K562 (cell line): ENCODE measurements around the gene SEPTIN12. TPM values are rescaled to one million over a fixed set of nuclear protein-coding genes. Genes with fewer than 3 reads are reported as not detected.

Source experiments
- ATAC-seq: fragments of 200-7000 bp; cut with Tn5 transposase; 3 replicates; pipeline ENCODE4 v1.9.1; 2020; ENCODE audit warnings: moderate library complexity
- BruUV-seq: library from RNA; stranded (reverse); fragments of 400-500 nt; replicated peaks from 2 replicates; lab custom pipeline; 2021; lab: Mats Ljungman, UMichigan
- CTCF ChIA-PET: fragments of 300-600 bp; formaldehyde crosslinking; extraction: SDS; loops from one replicate; lab custom pipeline; 2021; ENCODE audit warnings: low intra/inter-chr PET ratio; lab: Yijun Ruan, JAX
- POLR2A ChIA-PET: fragments of 300-600, 350-650 bp; sonication (Branson Sonifier 250); formaldehyde crosslinking; extraction: SDS; loops from one replicate; lab custom pipeline; 2021; ENCODE audit warnings: antibody characterized with exemption, inconsistent platforms; lab: Yijun Ruan, JAX
- DNase-seq, 4 experiments: peaks; one replicate each; pipeline versions ENCODE4 v3.0.0 to v3.0.0-alpha.2; 2011 to 2018; ENCODE audit warnings: low spot score in 3 of 4, mixed read lengths in 3 of 4; ENCODE audit errors: extremely low read depth in 1 of 4
- FAIRE-seq: peaks from 2 replicates; lab custom pipeline; 2011; peaks lifted over from hg19 to GRCh38; lab: Jason Lieb, UNC
- H2AFZ ChIP-seq: 2 replicates; pipeline ENCODE4 v1.6.0; 2011; ENCODE audit warnings: low read depth, low read length, control low read depth, inconsistent platforms
- H3K27ac ChIP-seq: fragments of 200-600 bp; 3 replicates; pipeline ENCODE4 v1.8.0; 2011; ENCODE audit warnings: low read depth, mild to moderate bottlenecking, control low read depth, inconsistent platforms, low read length, moderate library complexity, mixed read lengths; ENCODE audit errors: extremely low read depth
- H3K27me3 ChIP-seq, 2 experiments: fragments of 300-600 bp in 1 of 2; 2 replicates in 1 of 2; 3 replicates in 1 of 2; pipeline versions ENCODE4 v1.6.0 to v1.8.0; 2011; ENCODE audit warnings: inconsistent platforms in 2 of 2, low read length in 2 of 2, mild to moderate bottlenecking in 1 of 2, mixed read lengths in 1 of 2, moderate library complexity in 1 of 2; ENCODE audit not compliant: control insufficient read depth in 2 of 2, insufficient read depth in 2 of 2
- H3K36me3 ChIP-seq: fragments of 300-600 bp; 3 replicates; pipeline ENCODE4 v1.8.0; 2011; ENCODE audit warnings: mild to moderate bottlenecking, low read length, inconsistent platforms; ENCODE audit not compliant: control insufficient read depth, insufficient read depth
- H3K4me1 ChIP-seq, 2 experiments: fragments of 200-600 bp in 1 of 2; replicated peaks in 1 of 2; 2 replicates in 1 of 2; 3 replicates in 1 of 2; pipeline versions ENCODE4 v1.5.1 to v1.8.0; 2011; ENCODE audit warnings: inconsistent platforms in 2 of 2, low read length in 2 of 2, mild to moderate bottlenecking in 1 of 2, mixed read lengths in 1 of 2, moderate library complexity in 1 of 2; ENCODE audit not compliant: control insufficient read depth in 2 of 2, insufficient read depth in 2 of 2
- H3K4me2 ChIP-seq: 2 replicates; pipeline ENCODE4 v1.6.1; 2011; ENCODE audit warnings: low read length, control low read depth, inconsistent platforms, mixed read lengths; ENCODE audit not compliant: insufficient read depth
- H3K4me3 ChIP-seq: fragments of 200-600 bp; sonication (generic), shearing (Covaris generic); 2 replicates; pipeline ENCODE4 v1.5.1; 2016; ENCODE audit warnings: control low read depth, inconsistent platforms
- H3K79me2 ChIP-seq: fragments of 200-600 bp; 3 replicates; pipeline ENCODE4 v1.8.0; 2011; ENCODE audit warnings: low read length, inconsistent platforms; ENCODE audit not compliant: control insufficient read depth, insufficient read depth
- H3K9ac ChIP-seq, 2 experiments: 2 replicates each; pipeline versions ENCODE4 v1.6.0 to v1.6.1; 2011; ENCODE audit warnings: low read depth in 2 of 2, low read length in 2 of 2, control low read depth in 1 of 2, inconsistent platforms in 1 of 2, mild to moderate bottlenecking in 1 of 2, mixed read lengths in 1 of 2; ENCODE audit not compliant: insufficient read depth in 1 of 2
- H3K9me1 ChIP-seq: one replicate; pipeline ENCODE4 v1.6.0; 2011; ENCODE audit warnings: inconsistent platforms, mild to moderate bottlenecking, low read length, moderate library complexity; ENCODE audit not compliant: control insufficient read depth, insufficient read depth
- H3K9me3 ChIP-seq: replicated peaks from 2 replicates; pipeline ENCODE4 v1.5.1; 2011; ENCODE audit warnings: low read depth, low read length, inconsistent platforms; ENCODE audit not compliant: control insufficient read depth, insufficient read depth
- H4K20me1 ChIP-seq: replicated peaks from 2 replicates; pipeline ENCODE4 v1.6.1; 2011; ENCODE audit warnings: low read length, inconsistent platforms, mixed read lengths; ENCODE audit not compliant: control insufficient read depth, insufficient read depth
- ARID1B ChIP-seq: fragments of 450-650 bp; IDR thresholded peaks from 2 replicates; pipeline ENCODE4 v1.6.1; 2016; ENCODE audit warnings: antibody characterized with exemption, mild to moderate bottlenecking, inconsistent platforms
- DLX4 ChIP-seq: fragments of 250-450 bp; sonication (Bioruptor Pico); IDR thresholded peaks from 2 replicates; pipeline ENCODE4 v1.6.1; 2021; ENCODE audit warnings: mild to moderate bottlenecking
- LCOR ChIP-seq: sonication (generic); formaldehyde crosslinking; IDR thresholded peaks from 2 replicates; pipeline ENCODE4 v1.8.0; 2022; ENCODE audit warnings: mild to moderate bottlenecking, missing genetic modification reagents
- MXI1 ChIP-seq: IDR thresholded peaks from 2 replicates; pipeline ENCODE4 v1.6.1; 2011; ENCODE audit warnings: low read depth, mild to moderate bottlenecking, improper control_type of control experiment, low read length
- NUFIP1 ChIP-seq: fragments of 450-650 bp; IDR thresholded peaks from 2 replicates; pipeline ENCODE4 v1.6.1; 2018; ENCODE audit not compliant: partially characterized antibody
- POLR3A ChIP-seq: IDR thresholded peaks from 2 replicates; pipeline ENCODE4 v1.6.1; 2011; ENCODE audit warnings: borderline replicate concordance, mild to moderate bottlenecking, moderate library complexity; ENCODE audit not compliant: insufficient read length, insufficient read depth; ENCODE audit errors: extremely low read depth
- SMARCC2 ChIP-seq: fragments of 450-650 bp; IDR thresholded peaks from 2 replicates; pipeline ENCODE4 v1.6.1; 2017; ENCODE audit warnings: antibody characterized with exemption, moderate library complexity, mild to moderate bottlenecking, low read depth
- SNAPC5 ChIP-seq: fragments of 250-450 bp; sonication (Bioruptor Pico); IDR thresholded peaks from 2 replicates; pipeline ENCODE4 v1.8.0; 2021; ENCODE audit warnings: moderate library complexity, mild to moderate bottlenecking, inconsistent platforms
- SP2 ChIP-seq: IDR thresholded peaks from 2 replicates; pipeline ENCODE4 v1.6.1; 2011; ENCODE audit warnings: mild to moderate bottlenecking, low read depth, low read length, moderate library complexity; ENCODE audit not compliant: poor library complexity, severe bottlenecking; ENCODE audit errors: extremely low read depth
- TFAP4 ChIP-seq: sonication (generic); formaldehyde crosslinking; IDR thresholded peaks from 2 replicates; pipeline ENCODE4 v1.8.0; 2022; ENCODE audit warnings: missing genetic modification reagents, mild to moderate bottlenecking, moderate library complexity, borderline replicate concordance
- ZBTB33 ChIP-seq: sonication (generic); formaldehyde crosslinking; IDR thresholded peaks from 2 replicates; pipeline ENCODE4 v1.8.1; 2023; ENCODE audit warnings: mild to moderate bottlenecking, missing genetic modification reagents
- WGBS: fragments of 100-300 bp; shearing (Covaris generic); methylation state at CpG from one replicate; pipeline ENCODE4 v1.1.6; 2016; ENCODE audit warnings: low coverage, mixed read lengths; ENCODE audit not compliant: insufficient coverage; ENCODE audit errors: missing lambda C conversion rate; 5-methylcytosine and 5-hydroxymethylcytosine counted together
- in situ Hi-C: fragments of 300-500 bp; cut with MboI; formaldehyde crosslinking; loops from 4 replicates; pipeline ENCODE4 v1.15.0; 2018; ENCODE audit warnings: inconsistent platforms, mixed read lengths
- intact Hi-C: fragments of 100-400 bp; cut with micrococcal nuclease; formaldehyde crosslinking; loops from 2 replicates; pipeline ENCODE4 v1.14.2; 2022
- polyA plus RNA-seq, 8 experiments: library from polyadenylated mRNA; depleted of rRNA in 4 of 8; stranded (reverse) in 5 of 8; unstranded in 3 of 8; fragments of >200 nt; fragmentation: Nextera tagmentation in 2 of 8; fragmentation: Illumina TruSeq in 1 of 8; extraction: Ambion mirVana in 2 of 8; extraction: Trizol in 1 of 8; gene quantifications; 2 replicates each; pipeline versions ENCODE4 v1.2.1 to v1.2.3, GENCODE V29; 2011 to 2014; ENCODE audit warnings: inconsistent platforms in 1 of 8, missing spikeins in 1 of 8
- total RNA-seq, 7 experiments: library from RNA; depleted of rRNA in 6 of 7; stranded (reverse); fragments of >200 nt in 6 of 7; fragmentation: Illumina TruSeq in 2 of 7; extraction: Trizol in 2 of 7; gene quantifications; 2 replicates each; pipeline versions ENCODE4 v1.2.1 to v1.2.3, GENCODE V29; 2011 to 2021; ENCODE audit warnings: low replicate concordance in 1 of 7
- TF ChIP-seq, protein P1 (sequence below): fragments of 250-450 bp; sonication (Bioruptor Pico); IDR thresholded peaks from 2 replicates; pipeline ENCODE4 v1.8.0; 2022; ENCODE audit warnings: moderate library complexity, mild to moderate bottlenecking, inconsistent platforms
- TF ChIP-seq, protein P2 (sequence below): fragments of 250-450 bp; sonication (Bioruptor Pico); IDR thresholded peaks from 2 replicates; pipeline ENCODE4 v1.5.1; 2021; ENCODE audit warnings: mild to moderate bottlenecking
- TF ChIP-seq, protein P3 (sequence below): sonication (generic); IDR thresholded peaks from 2 replicates; pipeline ENCODE4 v1.6.1; 2016

The SEPTIN12 gene
- total and polyA plus RNA-seq, 9 of the 15 experiments (the other 6 are each of a cell fraction or from before 2014, with no cell fraction given), result not detected

- FAIRE-seq, result peak; percentile 15
- TF ChIP-seq SMARCC2 (no peak), MXI1 (no peak), POLR3A (no peak), DLX4 (CRISPR knock-in tag) (no peak), SP2 (no peak), TFAP4 (CRISPR knock-in tag) (peak; percentile 24; the same call in 1 of the 2 replicates), LCOR (CRISPR knock-in tag) (no peak), SNAPC5 (CRISPR knock-in tag) (no peak), NUFIP1 (no peak), ZBTB33 (CRISPR knock-in tag) (peak; percentile 99), ARID1B (no peak)
- TF ChIP-seq, protein P1, sequence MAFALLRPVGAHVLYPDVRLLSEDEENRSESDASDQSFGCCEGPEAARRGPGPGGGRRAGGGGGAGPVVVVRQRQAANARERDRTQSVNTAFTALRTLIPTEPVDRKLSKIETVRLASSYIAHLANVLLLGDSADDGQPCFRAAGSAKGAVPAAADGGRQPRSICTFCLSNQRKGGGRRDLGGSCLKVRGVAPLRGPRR (CRISPR knock-in tag), result no peak
- TF ChIP-seq, protein P2, sequence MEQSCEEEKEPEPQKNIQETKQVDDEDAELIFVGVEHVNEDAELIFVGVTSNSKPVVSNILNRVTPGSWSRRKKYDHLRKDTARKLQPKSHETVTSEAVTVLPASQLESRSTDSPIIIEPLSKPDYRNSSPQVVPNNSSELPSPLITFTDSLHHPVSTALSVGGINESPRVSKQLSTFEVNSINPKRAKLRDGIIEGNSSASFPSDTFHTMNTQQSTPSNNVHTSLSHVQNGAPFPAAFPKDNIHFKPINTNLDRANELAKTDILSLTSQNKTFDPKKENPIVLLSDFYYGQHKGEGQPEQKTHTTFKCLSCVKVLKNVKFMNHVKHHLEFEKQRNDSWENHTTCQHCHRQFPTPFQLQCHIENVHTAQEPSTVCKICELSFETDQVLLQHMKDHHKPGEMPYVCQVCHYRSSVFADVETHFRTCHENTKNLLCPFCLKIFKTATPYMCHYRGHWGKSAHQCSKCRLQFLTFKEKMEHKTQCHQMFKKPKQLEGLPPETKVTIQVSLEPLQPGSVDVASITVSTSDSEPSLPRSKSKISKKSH, result no peak
- TF ChIP-seq, protein P3, sequence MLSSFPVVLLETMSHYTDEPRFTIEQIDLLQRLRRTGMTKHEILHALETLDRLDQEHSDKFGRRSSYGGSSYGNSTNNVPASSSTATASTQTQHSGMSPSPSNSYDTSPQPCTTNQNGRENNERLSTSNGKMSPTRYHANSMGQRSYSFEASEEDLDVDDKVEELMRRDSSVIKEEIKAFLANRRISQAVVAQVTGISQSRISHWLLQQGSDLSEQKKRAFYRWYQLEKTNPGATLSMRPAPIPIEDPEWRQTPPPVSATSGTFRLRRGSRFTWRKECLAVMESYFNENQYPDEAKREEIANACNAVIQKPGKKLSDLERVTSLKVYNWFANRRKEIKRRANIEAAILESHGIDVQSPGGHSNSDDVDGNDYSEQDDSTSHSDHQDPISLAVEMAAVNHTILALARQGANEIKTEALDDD, result 0 out of 2 replicates have a peak, but pooled peaks have one; percentile 7
Observed at GRCh38 chr16:4788489-4788889, 344 bp upstream of the SEPTIN12 start.

More at GRCh38 chr16:4788489-4788889, 344 bp upstream of the SEPTIN12 start:
- CTCF ChIA-PET, result no interaction called here
- no peaks in the 10 kb centered on the region for H3K27me3 ChIP-seq
- peak overlapping the region in 1 of 2 experiments; percentile 73; a peak in 1 of 4 replicates for H3K9ac ChIP-seq
- peak; percentile 24 for ATAC-seq
- no peak overlapping the region for H3K4me3 ChIP-seq
- POLR2A ChIA-PET, result interaction anchor here (0.6 to 1.7 kb wide), 4 partner anchors 9 to 568 kb away, joined by 3 to 4 read pairs (median 4); partner anchors contain the start of genes ANKS3 and DNAAF8
- no peak for DNase-seq
- H3K79me2 ChIP-seq, result no peaks in the 10 kb centered on the region
- BruUV-seq, result no TSS peak
- intact Hi-C loops, result no loop called here
- no peaks in the 10 kb centered on the region for H3K9me1 ChIP-seq
- 37% methylated on average over 9 of the region's 9 CpGs for WGBS
- no peaks in the 10 kb centered on the region for H4K20me1 ChIP-seq
- no peak overlapping the region for H3K27ac ChIP-seq
- H3K9me3 ChIP-seq, result no peaks in the 10 kb centered on the region
- peak overlapping the region; percentile 63 for H2AFZ ChIP-seq
- H3K36me3 ChIP-seq, result no peaks in the 10 kb centered on the region
- H3K4me1 ChIP-seq, result peaks cover 19 to 36% of the 10 kb centered on the region in 2 experiments; a peak in 4 of 5 replicates
- H3K4me2 ChIP-seq, result 0 out of 2 replicates have a peak overlapping the region, but pooled peaks have one; percentile 0
- in situ Hi-C loops, result no loop called here
